ENCODE measurements around the gene HMSD. TPM values are rescaled to one million over a fixed set of nuclear protein-coding genes. Genes with fewer than 3 reads are reported as not detected.
A peak's percentile ranks its signal among the peaks of the same experiment; 100 is the strongest.

Gene HMSD, protein sequence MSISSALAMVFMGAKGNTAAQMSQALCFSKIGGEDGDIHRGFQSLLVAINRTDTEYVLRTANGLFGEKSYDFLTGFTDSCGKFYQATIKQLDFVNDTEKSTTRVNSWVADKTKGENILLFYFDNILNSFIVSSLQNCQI
- under 1 TPM in 2 of 6 experiments, not detected in 4; 0.21 to 0.38 TPM for total RNA-seq (2021; fragmentation: NEBNext Ultra II Directional; extraction: Animal tissue kit (Norgen Biotek cat#: 25700))
- long read RNA-seq, partial matches to known transcripts: 1 of 1 reads
- long read RNA-seq, other reads (novel, unspliced or antisense): 0 of 1 reads

DNA sequence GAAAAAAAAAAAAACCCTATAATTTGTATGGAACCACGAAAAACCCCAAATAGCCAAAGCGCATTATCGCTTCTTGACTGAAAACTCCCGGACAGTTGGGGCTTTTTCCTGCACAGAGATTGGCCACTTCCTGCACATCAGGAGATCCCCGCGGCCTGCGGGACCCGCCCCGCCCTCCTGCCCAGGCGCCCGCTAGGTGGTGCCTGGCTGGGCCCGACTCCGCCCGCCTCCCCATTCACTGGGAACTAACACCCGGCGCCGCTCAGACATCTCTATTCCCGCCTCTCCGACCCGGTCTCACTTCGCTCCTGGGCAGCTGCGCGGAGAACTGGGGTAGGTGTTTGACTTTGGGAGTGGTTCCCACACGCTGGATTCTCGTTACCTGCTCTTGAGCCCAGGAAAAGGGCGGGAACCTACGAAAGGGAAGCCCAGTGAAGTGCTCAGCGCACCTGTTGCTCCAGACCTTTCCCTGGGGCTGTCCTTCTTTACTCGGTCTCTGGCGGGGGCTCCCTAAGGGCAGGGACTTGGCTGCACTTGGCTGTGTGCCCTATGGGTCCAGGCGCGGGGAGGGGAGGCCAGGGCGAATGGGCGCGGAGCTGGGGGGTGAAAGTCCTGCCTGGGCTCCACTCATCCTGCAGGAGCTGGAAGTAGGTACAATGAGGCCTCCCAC lies at the start of gene HMSD:
Gene HMSD, plus strand, starts transcription at position 234 of the 670 bp plus-strand sequence. CDS start 4,155 bp downstream, outside the sequence.
- Mint-ChIP-seq H3K4me1 (ENCODE audit: low read depth) (peaks cover 37% of the 10 kb centered on the region), H3K27ac (no peak within 1 kb of the TSS), H3K9me3 (no peaks in the 10 kb centered on the region), H3K27me3 (ENCODE audit: insufficient read depth) (peaks cover 12% of the 10 kb centered on the region), H3K36me3 (ENCODE audit: low read depth) (peaks cover 2% of the 10 kb centered on the region), H3K4me3 (peak within 1 kb of the TSS; percentile 6; the same call in 1 of the 2 replicates)
- no peak for DNase-seq
- TF ChIP-seq, protein P1, sequence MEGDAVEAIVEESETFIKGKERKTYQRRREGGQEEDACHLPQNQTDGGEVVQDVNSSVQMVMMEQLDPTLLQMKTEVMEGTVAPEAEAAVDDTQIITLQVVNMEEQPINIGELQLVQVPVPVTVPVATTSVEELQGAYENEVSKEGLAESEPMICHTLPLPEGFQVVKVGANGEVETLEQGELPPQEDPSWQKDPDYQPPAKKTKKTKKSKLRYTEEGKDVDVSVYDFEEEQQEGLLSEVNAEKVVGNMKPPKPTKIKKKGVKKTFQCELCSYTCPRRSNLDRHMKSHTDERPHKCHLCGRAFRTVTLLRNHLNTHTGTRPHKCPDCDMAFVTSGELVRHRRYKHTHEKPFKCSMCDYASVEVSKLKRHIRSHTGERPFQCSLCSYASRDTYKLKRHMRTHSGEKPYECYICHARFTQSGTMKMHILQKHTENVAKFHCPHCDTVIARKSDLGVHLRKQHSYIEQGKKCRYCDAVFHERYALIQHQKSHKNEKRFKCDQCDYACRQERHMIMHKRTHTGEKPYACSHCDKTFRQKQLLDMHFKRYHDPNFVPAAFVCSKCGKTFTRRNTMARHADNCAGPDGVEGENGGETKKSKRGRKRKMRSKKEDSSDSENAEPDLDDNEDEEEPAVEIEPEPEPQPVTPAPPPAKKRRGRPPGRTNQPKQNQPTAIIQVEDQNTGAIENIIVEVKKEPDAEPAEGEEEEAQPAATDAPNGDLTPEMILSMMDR (IDR thresholded peaks at IDR 0.05): peak; percentile 46; the same call in 1 of the 2 replicates

DNA sequence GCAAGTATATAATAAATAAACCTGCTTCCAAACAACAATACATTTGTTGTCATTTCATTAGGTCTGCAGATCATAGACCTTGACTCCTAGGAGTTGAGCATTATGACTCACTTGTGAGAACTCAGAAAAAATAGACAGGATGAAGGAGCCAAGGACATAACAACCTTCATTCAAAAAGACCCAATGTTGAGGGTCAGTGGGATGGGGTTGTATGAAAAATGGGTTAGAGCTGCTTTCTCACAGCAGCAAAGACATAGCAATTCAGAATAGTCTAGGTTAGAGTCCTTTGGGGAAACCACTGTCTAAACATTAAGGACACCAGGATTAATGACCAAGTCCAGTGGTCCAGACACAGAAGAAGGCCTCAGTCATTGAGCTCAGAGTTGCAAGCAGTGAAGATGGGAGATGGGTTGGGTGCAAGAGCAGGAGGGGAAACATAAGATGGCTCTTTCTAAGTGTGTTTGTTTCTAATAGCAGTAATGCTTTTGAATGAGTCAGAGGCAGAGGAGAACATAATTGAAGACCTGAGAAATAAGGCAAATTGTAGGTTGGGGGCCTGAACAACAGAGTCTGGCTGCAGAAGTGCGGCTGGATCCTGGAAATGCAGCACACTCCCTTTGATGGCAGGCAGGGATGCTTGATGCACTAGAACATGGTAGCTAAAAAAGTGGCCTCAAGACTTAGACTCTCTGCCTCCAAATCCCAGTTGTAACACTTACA lies 45.1 kb upstream of the HMSD start:
- no peak overlapping the region for H3K27ac Mint-ChIP-seq
- TF ChIP-seq, protein P1 (IDR thresholded peaks at IDR 0.05): no peak
- H3K27me3 Mint-ChIP-seq (ENCODE audit: insufficient read depth): peaks cover 12% of the 10 kb centered on the region
- H3K36me3 Mint-ChIP-seq (ENCODE audit: low read depth): no peaks in the 10 kb centered on the region; the same call in none of the 2 replicates
- no peak overlapping the region for H3K4me3 Mint-ChIP-seq
- DNase-seq: no peak
- no peaks in the 10 kb centered on the region for H3K4me1 Mint-ChIP-seq (ENCODE audit: low read depth)
- no peaks in the 10 kb centered on the region for H3K9me3 Mint-ChIP-seq

DNA sequence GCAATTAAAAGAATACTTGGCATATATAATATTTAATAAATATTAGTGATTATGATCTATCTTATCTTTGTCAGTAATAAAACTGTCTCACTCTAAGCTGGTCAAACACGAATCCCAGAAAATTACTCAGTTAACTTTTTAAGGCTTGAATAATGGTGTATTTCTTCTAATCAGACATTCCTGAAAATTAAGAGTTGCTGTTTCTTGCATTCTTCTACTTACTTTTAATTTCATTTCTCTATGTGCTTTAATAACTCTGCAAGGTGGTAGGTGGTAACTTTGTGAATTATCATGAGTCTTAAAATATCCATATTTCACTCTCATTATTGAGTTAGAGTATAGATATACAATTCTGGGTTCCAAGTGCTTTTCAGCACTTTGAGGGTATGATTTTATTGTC lies 44.4 kb upstream of the HMSD start:
- Mint-ChIP-seq H3K27ac (no peak overlapping the region), H3K36me3 (ENCODE audit: low read depth) (no peaks in the 10 kb centered on the region; the same call in none of the 2 replicates), H3K4me3 (no peak overlapping the region)

GRCh38 chr18:63905361-63905760 lies 43.7 kb upstream of the HMSD start:
- TF ChIP-seq, protein P1 (IDR thresholded peaks at IDR 0.05): no peak
- no peak overlapping the region for H3K4me3 Mint-ChIP-seq
- H3K27ac Mint-ChIP-seq: no peak overlapping the region
- H3K9me3 Mint-ChIP-seq: no peaks in the 10 kb centered on the region
- DNase-seq: no peak
- no peaks in the 10 kb centered on the region for H3K4me1 Mint-ChIP-seq (ENCODE audit: low read depth)
- H3K27me3 Mint-ChIP-seq (ENCODE audit: insufficient read depth): peaks cover 11% of the 10 kb centered on the region
- H3K36me3 Mint-ChIP-seq (ENCODE audit: low read depth): no peaks in the 10 kb centered on the region; the same call in none of the 2 replicates

More for the DNA sequence above, 44.4 kb upstream of the HMSD start:
- no peak for DNase-seq
- TF ChIP-seq, protein P1 (IDR thresholded peaks at IDR 0.05): no peak
- Mint-ChIP-seq H3K27me3 (ENCODE audit: insufficient read depth) (peaks cover 12% of the 10 kb centered on the region), H3K4me1 (ENCODE audit: low read depth) (no peaks in the 10 kb centered on the region), H3K9me3 (no peaks in the 10 kb centered on the region)

- H3K27ac Mint-ChIP-seq: no peak overlapping the region
- no peaks in the 10 kb centered on the region for H3K9me3 Mint-ChIP-seq
- peaks cover 11% of the 10 kb centered on the region for H3K27me3 Mint-ChIP-seq (ENCODE audit: insufficient read depth)
- no peaks in the 10 kb centered on the region; the same call in none of the 2 replicates for H3K36me3 Mint-ChIP-seq (ENCODE audit: low read depth)
- TF ChIP-seq, protein P1 (IDR thresholded peaks at IDR 0.05): no peak
- no peak for DNase-seq
- H3K4me3 Mint-ChIP-seq: no peak overlapping the region
- H3K4me1 Mint-ChIP-seq (ENCODE audit: low read depth): no peaks in the 10 kb centered on the region
Observed at GRCh38 chr18:63906056-63906455, 43.0 kb upstream of the HMSD start.
